Right cardiac atrium (tissue), 5 donors: ENCODE measurements around the gene BMX. TPM values are rescaled to one million over a fixed set of nuclear protein-coding genes. Genes with fewer than 3 reads are reported as not detected.

Source experiments
- ATAC-seq, 2 donors: fragments of 200-7000 bp; cut with Tn5 transposase; one replicate each; pipeline versions ENCODE4 v1.8.0 to v1.9.1; 2020; ENCODE audit warnings: moderate library complexity in 2 of 2, mild to moderate bottlenecking in 1 of 2
- DNase-seq, 3 donors: peaks; one replicate each; pipeline ENCODE4 v3.0.0-alpha.2; 2020
- H3K27ac ChIP-seq: one replicate; pipeline ENCODE4 v1.5.1; 2013; ENCODE audit warnings: mild to moderate bottlenecking, low read length, control low read depth, moderate library complexity
- H3K27me3 ChIP-seq: one replicate; pipeline ENCODE4 v1.6.1; 2013; ENCODE audit not compliant: control insufficient read depth, insufficient read depth
- H3K4me1 ChIP-seq: one replicate; pipeline ENCODE4 v1.6.1; 2013; ENCODE audit warnings: low read length; ENCODE audit not compliant: control insufficient read depth, insufficient read depth
- H3K4me3 ChIP-seq: one replicate; pipeline ENCODE4 v1.5.1; 2013; ENCODE audit warnings: low read length, control low read depth
- H3K9me3 ChIP-seq: one replicate; pipeline ENCODE4 v1.6.1; 2013; ENCODE audit warnings: low read length; ENCODE audit not compliant: control insufficient read depth
- WGBS: extraction: QIAGEN DNeasy Blood & Tissue Kit; methylation state at CpG from one replicate; pipeline ENCODE4 v1.1.7; 2013; 5-methylcytosine and 5-hydroxymethylcytosine counted together
- intact Hi-C, 4 donors: fragments of 100-400 bp; cut with DNase I; formaldehyde crosslinking; loops; one replicate each; pipeline versions ENCODE4 v1.11.0 to v1.14.0; 2022 to 2023
- polyA plus RNA-seq: library from polyadenylated mRNA; stranded (reverse); fragments of 200-250 nt; gene quantifications from one replicate; pipeline ENCODE4 v1.2.3, GENCODE V29; 2013
- total RNA-seq, 4 donors: library from RNA; stranded (reverse); fragmentation: NEBNext Ultra II Directional; extraction: Animal tissue kit (Norgen Biotek cat#: 25700); gene quantifications; one replicate each; pipeline ENCODE4 v1.2.1, GENCODE V29; 2021
- donor health status: healthy with polysubstance abuse.
- donor health status: DM: no; HTN: yes; CAD: no.
- donor health status: DM: no; HTN: no; CAD: no.
- donor health status: DM: no; HTN: yes; CAD: no; lungs with severe emphysema.
- donor health status: DM: yes; HTN: yes; CAD: no.

Gene BMX
- total and polyA plus RNA-seq, 5 donors: 4.7 to 16.3 (median 6.9) TPM

GRCh38 chrX:15475021-15475420 lies 25.6 kb upstream of the BMX start:
- ATAC-seq (peak in 1 of 2 donors; percentile 88), DNase-seq (no peak)
- Histone ChIP-seq H3K27ac (no peak overlapping the region), H3K9me3 (no peaks in the 10 kb centered on the region), H3K27me3 (no peaks in the 10 kb centered on the region), H3K4me3 (no peak overlapping the region), H3K4me1 (no peaks in the 10 kb centered on the region)
- 53% methylated on average over 5 of the region's 5 CpGs for WGBS
- intact Hi-C loops: no loop called here

- H3K27me3 ChIP-seq: no peaks in the 10 kb centered on the region
- H3K4me3 ChIP-seq: no peak overlapping the region
- H3K27ac ChIP-seq: peak overlapping the region; percentile 27
- intact Hi-C loops: no loop called here
- no peak for ATAC-seq
- no peaks in the 10 kb centered on the region for H3K4me1 ChIP-seq
- H3K9me3 ChIP-seq: no peaks in the 10 kb centered on the region
- WGBS: 85% methylated on average over 4 of the region's 4 CpGs
- DNase-seq: no peak
Observed at GRCh38 chrX:15475486-15475885, 25.1 kb upstream of the BMX start.

GRCh38 chrX:15483891-15484290 lies 16.7 kb upstream of the BMX start:
- Histone ChIP-seq H3K4me3 (no peak overlapping the region), H3K27ac (no peak overlapping the region), H3K27me3 (no peaks in the 10 kb centered on the region), H3K9me3 (no peaks in the 10 kb centered on the region), H3K4me1 (peaks cover 2% of the 10 kb centered on the region)
- DNase-seq (no peak), ATAC-seq (no peak)
- 100% methylated on average over 2 of the region's 2 CpGs for WGBS
- intact Hi-C loops: no loop called here

- ATAC-seq (peak in 1 of 2 donors; percentile 19), DNase-seq (no peak)
- no peaks in the 10 kb centered on the region for H3K9me3 ChIP-seq
- no peak overlapping the region for H3K27ac ChIP-seq
- H3K27me3 ChIP-seq: no peaks in the 10 kb centered on the region
- WGBS: 47% methylated on average over 5 of the region's 5 CpGs
- intact Hi-C loops: loop anchor here in 2 of 4 donors (10.0 kb wide), 1 partner anchor 72 kb away; no protein-coding TSS in a partner anchor
- peak overlapping the region; percentile 76 for H3K4me3 ChIP-seq
- H3K4me1 ChIP-seq: no peaks in the 10 kb centered on the region
Observed at GRCh38 chrX:15492469-15492868, 8.1 kb upstream of the BMX start.

DNA sequence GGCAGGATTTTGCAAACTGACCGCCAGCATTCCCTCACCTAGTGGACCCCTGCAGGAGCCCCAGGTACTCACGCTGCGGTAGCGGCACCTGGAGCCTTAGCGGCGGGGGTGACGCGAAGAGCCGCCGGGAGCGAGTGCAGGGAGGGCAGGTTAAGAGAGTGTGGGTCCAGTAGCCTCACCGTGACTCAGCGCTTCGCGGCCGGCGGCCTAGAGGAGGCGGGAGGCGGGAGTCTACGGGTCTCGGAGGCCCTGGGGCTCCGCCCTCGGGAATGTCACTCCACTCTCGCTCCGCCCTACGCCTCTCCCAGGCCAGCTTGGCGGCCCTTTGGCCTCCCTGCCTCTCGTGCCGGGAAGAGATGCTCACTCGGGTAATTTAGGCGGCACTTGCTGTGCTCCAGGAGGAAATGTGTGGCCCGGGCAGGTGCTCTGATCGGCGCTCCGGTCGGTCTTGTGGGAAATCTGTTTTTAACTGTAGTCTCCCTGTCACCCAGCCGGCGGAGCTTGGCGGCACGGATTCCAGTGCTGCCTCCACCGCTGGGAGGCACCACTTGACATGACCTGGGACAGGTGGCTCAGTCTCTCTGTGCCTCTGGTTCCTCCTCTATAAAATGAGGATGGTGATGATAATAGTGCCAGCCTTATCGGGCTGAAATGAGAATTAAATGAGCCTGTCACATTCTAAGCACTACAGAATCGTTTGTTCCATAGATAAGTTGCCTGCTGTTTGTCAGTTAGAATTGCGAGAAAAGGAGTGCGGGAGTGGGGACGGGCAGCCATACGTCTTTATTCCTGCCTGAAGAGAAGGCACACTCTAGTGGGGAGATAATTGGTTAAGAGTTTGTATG lies 7.3 kb upstream of the BMX start, which contains the start of gene PIR:
TSS of gene PIR (minus strand) at position 216 of the 845 bp plus-strand sequence. CDS start 2,076 bp downstream, outside the sequence.
- Histone ChIP-seq H3K4me3 (peak within 1 kb of the TSS; percentile 76), H3K4me1 (no peaks in the 10 kb centered on the region), H3K9me3 (no peaks in the 10 kb centered on the region), H3K27ac (peak within 1 kb of the TSS; percentile 87), H3K27me3 (no peaks in the 10 kb centered on the region)
- WGBS: 4% methylated on average over 47 of the region's 47 CpGs
- intact Hi-C loops: loop anchor here in 2 of 4 donors (10.0 kb wide), 1 partner anchor 71 kb away; no protein-coding TSS in a partner anchor
- ATAC-seq (peak; percentile 99 to 100), DNase-seq (peak; percentile 90 to 95 (median 94))

- 67% methylated on average over 4 of the region's 4 CpGs for WGBS
Observed at GRCh38 chrX:15495801-15496200, 4.8 kb upstream of the BMX start.

DNA sequence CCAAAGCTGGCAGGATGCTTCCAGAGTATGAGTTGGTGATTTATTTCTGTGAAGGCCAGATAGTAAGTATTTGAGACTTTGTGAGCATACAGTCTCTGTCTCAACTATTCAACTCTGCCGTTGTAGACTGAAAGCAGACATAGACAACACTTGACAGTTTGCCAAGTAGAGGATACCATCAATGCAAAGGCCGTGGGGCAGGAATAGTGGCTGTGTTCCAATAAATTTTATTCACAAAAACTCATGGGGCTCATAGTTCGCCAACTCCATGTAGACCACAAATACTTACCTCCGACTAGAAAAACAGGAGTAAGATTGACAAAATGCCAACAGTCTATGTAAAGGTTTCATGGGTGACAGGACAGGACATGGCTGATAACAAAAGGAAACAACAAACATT lies 3.8 kb upstream of the BMX start:
- Histone ChIP-seq H3K9me3 (no peaks in the 10 kb centered on the region), H3K4me3 (no peak overlapping the region), H3K4me1 (peaks cover 2% of the 10 kb centered on the region), H3K27me3 (no peaks in the 10 kb centered on the region), H3K27ac (no peak overlapping the region)
- 43% methylated on average over 4 of the region's 4 CpGs for WGBS
- no peak for ATAC-seq
- DNase-seq: no peak
- intact Hi-C loops: loop anchor here in 2 of 4 donors (10.0 kb wide), 1 partner anchor 68 kb away; no protein-coding TSS in a partner anchor

More at GRCh38 chrX:15495801-15496200, 4.8 kb upstream of the BMX start:
- Histone ChIP-seq H3K27me3 (no peaks in the 10 kb centered on the region), H3K27ac (no peak overlapping the region), H3K9me3 (no peaks in the 10 kb centered on the region), H3K4me1 (no peaks in the 10 kb centered on the region), H3K4me3 (no peak overlapping the region)
- intact Hi-C loops: loop anchor here in 2 of 4 donors (10.0 kb wide), 1 partner anchor 69 kb away; no protein-coding TSS in a partner anchor
- DNase-seq (no peak), ATAC-seq (no peak)

DNA sequence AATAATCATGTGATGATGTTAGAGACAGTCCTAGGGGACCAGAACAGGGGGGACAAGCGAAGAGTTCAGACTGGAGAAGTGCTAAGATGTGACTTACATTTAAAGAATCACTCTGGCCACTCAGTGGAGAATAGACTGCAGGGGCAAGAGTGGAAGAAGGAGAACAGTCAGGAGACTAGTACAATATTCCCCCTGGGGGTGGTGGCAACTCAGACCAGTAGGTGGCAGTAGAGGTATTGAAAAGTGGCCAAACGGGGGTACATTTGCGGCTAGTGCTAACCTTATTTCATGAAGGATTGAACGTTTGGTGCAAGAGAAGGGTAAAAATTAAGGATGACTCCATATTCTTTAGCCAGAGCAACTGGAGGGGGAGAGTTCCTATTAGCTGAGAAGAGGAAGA lies 2.7 kb upstream of the BMX start:
- H3K27me3 ChIP-seq: no peaks in the 10 kb centered on the region
- no peaks in the 10 kb centered on the region for H3K9me3 ChIP-seq
- intact Hi-C loops: loop anchor here in 3 of 4 donors (2.0 to 10.0 kb wide), 2 partner anchors 67 kb away; no protein-coding TSS in a partner anchor
- no peak overlapping the region for H3K4me3 ChIP-seq
- no peak overlapping the region for H3K27ac ChIP-seq
- DNase-seq (peak; percentile 19 to 58 (median 34)), ATAC-seq (no peak)
- 24% methylated on average over 4 of the region's 4 CpGs for WGBS
- peaks cover 2% of the 10 kb centered on the region for H3K4me1 ChIP-seq

GRCh38 chrX:15498741-15499140 lies 1.9 kb upstream of the BMX start:
- Histone ChIP-seq H3K9me3 (no peaks in the 10 kb centered on the region), H3K4me3 (no peak overlapping the region), H3K27me3 (no peaks in the 10 kb centered on the region), H3K4me1 (peaks cover 2% of the 10 kb centered on the region), H3K27ac (no peak overlapping the region)
- DNase-seq (no peak), ATAC-seq (no peak)
- WGBS: 68% methylated on average over 2 of the region's 2 CpGs
- intact Hi-C loops: loop anchor here in 3 of 4 donors (2.0 to 10.0 kb wide), 2 partner anchors 66 kb away; no protein-coding TSS in a partner anchor

DNA sequence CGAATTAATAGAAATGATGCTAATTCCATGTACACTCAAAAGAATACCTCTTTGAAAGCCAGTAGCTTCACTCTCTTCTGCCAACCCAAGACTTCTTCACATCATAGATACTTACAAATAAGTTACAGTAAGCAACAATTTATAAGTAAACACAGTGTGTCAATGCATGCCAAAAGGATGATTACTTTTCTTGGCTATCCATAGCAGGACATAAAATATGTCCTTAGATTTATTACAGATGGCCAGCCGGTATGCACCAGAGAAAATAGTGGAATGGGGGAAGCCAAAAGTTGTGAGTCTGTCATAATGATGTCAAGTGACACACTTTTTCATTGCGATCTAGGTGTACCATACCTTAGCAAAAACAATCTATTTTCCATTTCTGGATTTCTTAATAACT lies 631 bp upstream of the BMX start:
- Histone ChIP-seq H3K4me3 (no peak overlapping the region), H3K9me3 (no peaks in the 10 kb centered on the region), H3K27ac (no peak overlapping the region), H3K4me1 (peaks cover 2% of the 10 kb centered on the region), H3K27me3 (no peaks in the 10 kb centered on the region)
- WGBS: 79% methylated on average over 3 of the region's 3 CpGs
- DNase-seq (no peak), ATAC-seq (no peak)
- intact Hi-C loops: loop anchor here in 3 of 4 donors (2.0 to 10.0 kb wide), 2 partner anchors 65 kb away; no protein-coding TSS in a partner anchor

DNA sequence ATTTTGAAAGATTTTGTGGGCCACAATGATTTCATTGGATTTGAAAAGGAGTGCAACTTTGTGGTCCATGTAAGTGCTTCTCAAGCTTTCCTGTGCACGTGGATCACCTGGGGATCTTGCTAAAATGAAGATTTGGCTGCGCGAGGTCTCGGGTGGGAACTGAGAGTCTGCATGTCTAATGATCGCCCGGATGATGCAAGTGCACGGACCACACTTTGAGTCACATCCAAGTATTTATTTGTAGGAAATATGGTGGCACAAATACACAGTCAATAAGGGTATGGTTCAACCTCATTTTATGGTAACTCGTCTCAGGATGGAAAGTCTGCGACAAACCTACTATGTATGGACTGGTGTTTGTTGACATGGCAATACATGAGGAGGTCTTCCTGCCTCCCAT lies 899 bp downstream of the BMX start:
- ATAC-seq: no peak
- 92% methylated on average over 9 of the region's 9 CpGs for WGBS
- peaks cover 2% of the 10 kb centered on the region for H3K4me1 ChIP-seq
- no peak overlapping the region for H3K27ac ChIP-seq
- H3K9me3 ChIP-seq: no peaks in the 10 kb centered on the region
- no peaks in the 10 kb centered on the region for H3K27me3 ChIP-seq
- peak overlapping the region; percentile 40 for H3K4me3 ChIP-seq
- intact Hi-C loops: no loop called here
- no peak for DNase-seq
